ENCODE measurements around the gene PNPLA2. TPM values are rescaled to one million over a fixed set of nuclear protein-coding genes. Genes with fewer than 3 reads are reported as not detected.

PNPLA2 gene
- total RNA-seq, 4 donors from 2014 or later = 16.9 to 96.2 (median 37.1) TPM

DNA sequence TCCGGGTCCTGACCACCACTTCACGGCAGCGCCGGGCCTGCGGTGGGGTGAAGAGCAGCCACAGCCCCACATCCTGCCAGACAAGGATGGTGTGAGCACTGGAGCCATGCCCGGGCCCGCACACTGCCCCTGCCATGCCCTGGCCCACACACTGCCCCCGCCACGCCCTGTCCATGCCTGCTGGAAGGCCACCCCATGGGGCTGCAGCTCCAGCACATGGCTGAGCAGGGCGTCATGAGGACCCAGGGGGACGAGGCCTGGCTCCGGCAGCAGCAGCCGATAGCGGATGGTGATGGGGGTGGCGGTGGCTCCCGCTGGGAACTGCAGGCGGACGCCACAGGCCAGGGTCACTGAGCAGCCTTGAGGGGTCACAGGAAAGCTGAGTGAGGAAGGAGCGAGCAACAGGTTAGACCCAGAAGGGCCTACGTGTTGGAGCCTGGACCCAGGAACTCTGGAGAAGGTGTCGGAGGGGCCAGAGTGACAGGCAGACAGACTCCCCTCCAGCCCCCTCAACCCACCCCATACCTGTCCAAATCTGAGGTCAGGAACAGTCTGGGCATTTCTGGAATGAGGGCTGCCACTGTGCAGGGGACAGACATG lies 16.6 kb upstream of the PNPLA2 start:
- intact Hi-C loops (cut with DNase I; ENCODE audit: low total_unique reads) = no loop called here
- no peak overlapping the region for H3K27ac ChIP-seq
- no peaks in the 10 kb centered on the region for H3K36me3 ChIP-seq
- TF ChIP-seq POLR2A (IDR thresholded peaks at IDR 0.05) = no peak
- TF ChIP-seq, protein P1, sequence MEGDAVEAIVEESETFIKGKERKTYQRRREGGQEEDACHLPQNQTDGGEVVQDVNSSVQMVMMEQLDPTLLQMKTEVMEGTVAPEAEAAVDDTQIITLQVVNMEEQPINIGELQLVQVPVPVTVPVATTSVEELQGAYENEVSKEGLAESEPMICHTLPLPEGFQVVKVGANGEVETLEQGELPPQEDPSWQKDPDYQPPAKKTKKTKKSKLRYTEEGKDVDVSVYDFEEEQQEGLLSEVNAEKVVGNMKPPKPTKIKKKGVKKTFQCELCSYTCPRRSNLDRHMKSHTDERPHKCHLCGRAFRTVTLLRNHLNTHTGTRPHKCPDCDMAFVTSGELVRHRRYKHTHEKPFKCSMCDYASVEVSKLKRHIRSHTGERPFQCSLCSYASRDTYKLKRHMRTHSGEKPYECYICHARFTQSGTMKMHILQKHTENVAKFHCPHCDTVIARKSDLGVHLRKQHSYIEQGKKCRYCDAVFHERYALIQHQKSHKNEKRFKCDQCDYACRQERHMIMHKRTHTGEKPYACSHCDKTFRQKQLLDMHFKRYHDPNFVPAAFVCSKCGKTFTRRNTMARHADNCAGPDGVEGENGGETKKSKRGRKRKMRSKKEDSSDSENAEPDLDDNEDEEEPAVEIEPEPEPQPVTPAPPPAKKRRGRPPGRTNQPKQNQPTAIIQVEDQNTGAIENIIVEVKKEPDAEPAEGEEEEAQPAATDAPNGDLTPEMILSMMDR (IDR thresholded peaks at IDR 0.05) = no peak
- no peak overlapping the region for H3K4me3 ChIP-seq
- no peaks in the 10 kb centered on the region for H3K27me3 ChIP-seq
- H3K9me3 ChIP-seq = no peaks in the 10 kb centered on the region
- no peak for DNase-seq
- peaks cover 0 to 12% of the 10 kb centered on the region in 2 donors for H3K4me1 ChIP-seq

DNA sequence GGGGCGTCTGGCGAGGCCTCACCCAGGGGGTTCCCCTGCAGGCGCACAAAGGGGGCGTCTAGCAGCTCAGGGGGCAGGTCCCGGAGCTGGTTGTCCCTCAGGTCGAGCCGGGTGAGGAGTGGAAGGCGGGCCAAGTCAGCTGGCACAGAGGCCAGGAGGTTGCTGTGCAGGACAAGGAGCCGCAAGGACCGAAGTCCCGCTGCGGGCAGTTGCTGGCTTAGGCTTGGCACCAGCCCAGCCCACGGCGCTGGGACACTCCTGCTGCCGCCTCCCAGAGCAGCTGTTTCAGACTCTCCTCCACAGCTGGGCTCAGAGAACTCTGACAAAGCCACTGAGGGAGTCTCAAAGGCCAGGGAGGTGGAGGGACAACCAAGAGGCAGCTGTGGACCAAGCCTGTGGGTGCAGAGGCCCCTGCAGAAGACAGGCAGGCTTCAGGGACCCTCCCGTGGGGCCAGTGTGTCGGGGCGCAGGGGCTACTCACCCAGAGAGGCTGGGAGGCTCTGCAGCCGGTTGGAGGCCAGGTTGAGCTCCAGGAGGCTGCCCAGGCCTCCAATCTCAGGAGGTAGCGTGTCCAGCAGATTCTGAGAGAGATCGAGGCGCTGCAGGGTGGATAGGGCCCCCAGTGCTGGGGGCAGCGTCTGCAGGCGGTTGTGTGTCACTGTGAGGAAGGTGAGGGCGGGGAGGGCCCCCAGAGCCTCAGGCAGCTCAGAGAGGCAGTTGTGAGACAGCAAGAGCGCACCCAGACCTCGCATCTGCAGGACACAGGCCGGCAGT lies 15.8 kb upstream of the PNPLA2 start:
- Histone ChIP-seq H3K4me1 (peaks cover 0 to 10% of the 10 kb centered on the region in 2 donors), H3K27ac (no peak overlapping the region)
- intact Hi-C loops (cut with DNase I; ENCODE audit: low total_unique reads) = no loop called here

DNA sequence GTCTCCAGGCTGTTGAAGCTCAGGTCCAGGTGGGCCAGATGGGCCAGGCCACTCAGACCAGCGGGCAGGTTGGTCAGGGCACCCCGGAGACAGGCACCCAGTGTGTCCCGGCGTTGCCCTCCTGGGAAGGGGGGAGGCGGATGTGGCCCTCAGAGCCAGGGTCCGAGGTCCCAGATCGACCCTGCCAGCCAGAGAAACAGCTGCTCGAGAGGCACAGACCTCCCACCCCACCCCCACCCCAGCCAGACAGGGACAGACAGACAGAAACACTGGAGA lies 15.3 kb upstream of the PNPLA2 start:
- Histone ChIP-seq H3K27ac (no peak overlapping the region), H3K36me3 (no peaks in the 10 kb centered on the region), H3K4me1 (peaks cover 0 to 11% of the 10 kb centered on the region in 2 donors), H3K9me3 (no peaks in the 10 kb centered on the region), H3K27me3 (no peaks in the 10 kb centered on the region), H3K4me3 (no peak overlapping the region)
- intact Hi-C loops (cut with DNase I; ENCODE audit: low total_unique reads) = no loop called here
- TF ChIP-seq, protein P1 (IDR thresholded peaks at IDR 0.05) = no peak
- TF ChIP-seq POLR2A (IDR thresholded peaks at IDR 0.05) = no peak
- DNase-seq = no peak

More for the DNA sequence above, 15.8 kb upstream of the PNPLA2 start:
- TF ChIP-seq POLR2A (IDR thresholded peaks at IDR 0.05) = no peak
- TF ChIP-seq, protein P1 (IDR thresholded peaks at IDR 0.05) = no peak
- Histone ChIP-seq H3K9me3 (no peaks in the 10 kb centered on the region), H3K36me3 (no peaks in the 10 kb centered on the region), H3K27me3 (no peaks in the 10 kb centered on the region), H3K4me3 (no peak overlapping the region)
- DNase-seq = no peak

DNA sequence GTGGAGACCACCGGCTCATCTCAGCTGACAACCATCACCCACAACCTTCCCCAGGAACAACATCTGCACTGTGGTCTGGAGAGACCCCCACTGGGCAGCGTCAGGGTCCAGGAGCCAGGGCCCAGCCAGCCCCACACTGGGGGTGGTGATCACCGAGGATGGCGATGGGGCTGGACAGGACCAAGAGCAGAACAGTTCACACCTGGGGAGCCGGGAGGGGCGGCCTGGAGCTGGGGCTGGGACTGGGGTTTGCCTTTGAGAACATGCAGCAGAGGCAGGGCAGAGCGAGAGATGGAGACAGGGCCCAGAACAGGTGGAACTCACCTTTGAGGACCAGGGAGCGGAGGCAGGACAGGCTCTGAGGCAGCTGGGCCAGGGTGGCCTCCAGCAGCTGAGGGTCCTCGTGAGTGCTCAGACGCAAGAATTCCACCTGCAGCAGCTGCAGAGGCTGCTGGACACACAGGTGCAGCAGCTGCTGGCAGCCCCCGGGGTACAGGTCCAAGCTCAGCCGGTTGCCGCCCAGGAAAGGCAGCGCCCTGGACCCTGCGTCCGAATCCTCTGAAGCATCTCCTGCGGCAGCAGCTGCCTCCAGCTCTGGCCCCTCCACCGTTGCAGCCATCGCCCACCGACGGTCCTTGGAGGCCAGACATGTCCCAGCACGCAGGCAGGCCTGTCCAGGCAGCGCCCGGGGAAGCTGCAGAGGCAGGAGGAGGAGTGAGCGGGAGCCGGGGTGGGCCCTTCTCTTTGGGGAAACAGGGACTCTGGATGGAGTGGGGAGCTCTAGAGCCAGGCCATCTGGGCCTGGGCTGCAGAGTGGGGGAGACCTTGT lies 14.7 kb upstream of the PNPLA2 start:
- Histone ChIP-seq H3K4me3 (peak overlapping the region in 1 of 2 donors; percentile 46), H3K9me3 (no peaks in the 10 kb centered on the region), H3K27me3 (no peaks in the 10 kb centered on the region), H3K27ac (peak overlapping the region in 1 of 2 donors; percentile 84), H3K4me1 (peaks cover 0 to 14% of the 10 kb centered on the region in 2 donors), H3K36me3 (no peaks in the 10 kb centered on the region)
- intact Hi-C loops (cut with DNase I; ENCODE audit: low total_unique reads) = no loop called here
- TF ChIP-seq POLR2A (IDR thresholded peaks at IDR 0.05) = no peak
- TF ChIP-seq, protein P1 (IDR thresholded peaks at IDR 0.05) = no peak
- no peak for DNase-seq

DNA sequence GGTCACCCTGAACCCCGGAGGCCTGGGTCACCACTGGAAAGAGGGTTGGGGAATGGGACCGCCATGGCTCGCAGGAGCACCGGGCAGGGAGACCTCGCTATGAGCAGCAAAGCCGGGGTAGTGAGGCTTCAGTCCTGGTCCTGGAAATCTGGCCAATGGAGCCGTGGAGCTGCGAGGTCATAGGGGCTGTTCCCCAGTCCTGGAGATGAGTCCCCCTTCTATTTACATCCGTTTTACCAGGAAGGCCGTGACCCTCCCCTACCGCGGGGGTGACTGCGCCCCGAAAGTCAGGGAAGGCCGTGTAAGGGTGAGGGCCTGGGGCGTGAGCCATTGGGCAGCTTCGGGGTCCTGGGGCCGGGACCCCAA lies 14.1 kb upstream of the PNPLA2 start:
- Histone ChIP-seq H3K4me1 (peaks cover 0 to 14% of the 10 kb centered on the region in 2 donors), H3K36me3 (no peaks in the 10 kb centered on the region), H3K27ac (peak overlapping the region; percentile 81 to 84), H3K27me3 (no peaks in the 10 kb centered on the region), H3K9me3 (no peaks in the 10 kb centered on the region), H3K4me3 (peak overlapping the region; percentile 45 to 46)
- no peak for DNase-seq
- no peak for TF ChIP-seq POLR2A (IDR thresholded peaks at IDR 0.05)
- TF ChIP-seq, protein P1 (IDR thresholded peaks at IDR 0.05) = no peak
- intact Hi-C loops (cut with DNase I; ENCODE audit: low total_unique reads) = no loop called here

All from uterus (tissue), 4 donors.